Lower leg skin (tissue), 3 donors: ENCODE data around the gene STX10.

Experiments
- POLR2A ChIP-seq, 2 donors: fragments of 450-650 bp; IDR thresholded peaks; one replicate each; pipeline ENCODE4 v1.6.1; 2016 to 2017; ENCODE audit warnings: antibody characterized with exemption in 2 of 2, mild to moderate bottlenecking in 1 of 2, moderate library complexity in 1 of 2
- TF ChIP-seq, protein P1 (sequence below), 3 donors: fragments of 450-650 bp; IDR thresholded peaks; one replicate each; pipeline ENCODE4 v1.5.1; 2016; ENCODE audit warnings: antibody characterized with exemption in 3 of 3, mild to moderate bottlenecking in 3 of 3, moderate library complexity in 2 of 3

- TF ChIP-seq, protein P1, sequence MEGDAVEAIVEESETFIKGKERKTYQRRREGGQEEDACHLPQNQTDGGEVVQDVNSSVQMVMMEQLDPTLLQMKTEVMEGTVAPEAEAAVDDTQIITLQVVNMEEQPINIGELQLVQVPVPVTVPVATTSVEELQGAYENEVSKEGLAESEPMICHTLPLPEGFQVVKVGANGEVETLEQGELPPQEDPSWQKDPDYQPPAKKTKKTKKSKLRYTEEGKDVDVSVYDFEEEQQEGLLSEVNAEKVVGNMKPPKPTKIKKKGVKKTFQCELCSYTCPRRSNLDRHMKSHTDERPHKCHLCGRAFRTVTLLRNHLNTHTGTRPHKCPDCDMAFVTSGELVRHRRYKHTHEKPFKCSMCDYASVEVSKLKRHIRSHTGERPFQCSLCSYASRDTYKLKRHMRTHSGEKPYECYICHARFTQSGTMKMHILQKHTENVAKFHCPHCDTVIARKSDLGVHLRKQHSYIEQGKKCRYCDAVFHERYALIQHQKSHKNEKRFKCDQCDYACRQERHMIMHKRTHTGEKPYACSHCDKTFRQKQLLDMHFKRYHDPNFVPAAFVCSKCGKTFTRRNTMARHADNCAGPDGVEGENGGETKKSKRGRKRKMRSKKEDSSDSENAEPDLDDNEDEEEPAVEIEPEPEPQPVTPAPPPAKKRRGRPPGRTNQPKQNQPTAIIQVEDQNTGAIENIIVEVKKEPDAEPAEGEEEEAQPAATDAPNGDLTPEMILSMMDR (IDR thresholded peaks at IDR 0.05): no peak
- no peak for TF ChIP-seq POLR2A (IDR thresholded peaks at IDR 0.05)
Measured at GRCh38 chr19:13099073-13099999, 50.8 kb downstream of the STX10 start.
